Mesendoderm (in vitro differentiated cells): ENCODE results near the gene IGSF22.
A peak's percentile ranks its signal among the peaks of the same experiment; 100 is the strongest.

Experiments used
- DNase-seq: peaks from one replicate; pipeline ENCODE4 v3.0.0; 2013
- H2AK5ac ChIP-seq: 2 replicates; pipeline ENCODE4 v1.6.1; 2013; ENCODE audit warnings: low read length, inconsistent platforms
- H2BK120ac ChIP-seq: 2 replicates; pipeline ENCODE4 v1.6.1; 2013; ENCODE audit warnings: low read depth, mild to moderate bottlenecking, low read length, moderate library complexity, mixed read lengths
- H2BK15ac ChIP-seq: replicated peaks from 2 replicates; pipeline ENCODE4 v1.6.1; 2013; ENCODE audit warnings: low read depth, mild to moderate bottlenecking, moderate library complexity
- H2BK5ac ChIP-seq: 2 replicates; pipeline ENCODE4 v1.6.1; 2013; ENCODE audit warnings: low read length, inconsistent platforms
- H3K18ac ChIP-seq: 2 replicates; pipeline ENCODE4 v1.6.1; 2013; ENCODE audit warnings: mild to moderate bottlenecking, low read length, mixed read lengths
- H3K23ac ChIP-seq: one replicate; pipeline ENCODE4 v1.6.1; 2013; ENCODE audit warnings: low read length
- H3K27ac ChIP-seq: 2 replicates; pipeline ENCODE4 v1.5.1; 2013; ENCODE audit warnings: low read depth, mild to moderate bottlenecking, inconsistent platforms, low read length, moderate library complexity
- H3K27me3 ChIP-seq: 2 replicates; pipeline ENCODE4 v1.6.1; 2013; ENCODE audit warnings: low read length, control low read depth, mild to moderate bottlenecking, inconsistent platforms; ENCODE audit not compliant: insufficient read depth, poor library complexity
- H3K36me3 ChIP-seq: 2 replicates; pipeline ENCODE4 v1.6.1; 2013; ENCODE audit warnings: low read length, inconsistent platforms; ENCODE audit not compliant: control insufficient read depth, insufficient read depth
- H3K4ac ChIP-seq: one replicate; pipeline ENCODE4 v1.6.1; 2013; ENCODE audit warnings: low read depth, mild to moderate bottlenecking, low read length, moderate library complexity
- H3K4me1 ChIP-seq: 2 replicates; pipeline ENCODE4 v1.6.1; 2013; ENCODE audit warnings: low read depth, low read length, inconsistent platforms; ENCODE audit not compliant: control insufficient read depth
- H3K4me2 ChIP-seq: 2 replicates; pipeline ENCODE4 v1.6.1; 2013; ENCODE audit warnings: low read length
- H3K4me3 ChIP-seq: 2 replicates; pipeline ENCODE4 v1.5.1; 2013; ENCODE audit warnings: mild to moderate bottlenecking, low read length
- H3K56ac ChIP-seq: one replicate; pipeline ENCODE4 v1.6.1; 2013; ENCODE audit warnings: low read length
- H3K79me1 ChIP-seq: 2 replicates; pipeline ENCODE4 v1.6.1; 2013; ENCODE audit warnings: low read length, inconsistent platforms
- H3K79me2 ChIP-seq: 2 replicates; pipeline ENCODE4 v1.6.1; 2013; ENCODE audit warnings: mild to moderate bottlenecking, low read length; ENCODE audit not compliant: control insufficient read depth, insufficient read depth
- H3K9ac ChIP-seq: 2 replicates; pipeline ENCODE4 v1.6.1; 2013; ENCODE audit warnings: low read length, inconsistent platforms
- H4K5ac ChIP-seq: one replicate; pipeline ENCODE4 v1.6.1; 2013; ENCODE audit warnings: low read length
- H4K8ac ChIP-seq: one replicate; pipeline ENCODE4 v1.6.1; 2013; ENCODE audit warnings: low read depth, mild to moderate bottlenecking, control low read depth, low read length, moderate library complexity
- WGBS: extraction: QIAGEN DNeasy Blood & Tissue Kit; methylation state at CpG from one replicate; pipeline ENCODE4 v1.1.7; 2013; ENCODE audit warnings: low lambda C conversion rate, missing lambda C conversion rate; ENCODE audit not compliant: insufficient coverage; ENCODE audit errors: extremely low coverage; 5-methylcytosine and 5-hydroxymethylcytosine counted together

The IGSF22 gene

DNA sequence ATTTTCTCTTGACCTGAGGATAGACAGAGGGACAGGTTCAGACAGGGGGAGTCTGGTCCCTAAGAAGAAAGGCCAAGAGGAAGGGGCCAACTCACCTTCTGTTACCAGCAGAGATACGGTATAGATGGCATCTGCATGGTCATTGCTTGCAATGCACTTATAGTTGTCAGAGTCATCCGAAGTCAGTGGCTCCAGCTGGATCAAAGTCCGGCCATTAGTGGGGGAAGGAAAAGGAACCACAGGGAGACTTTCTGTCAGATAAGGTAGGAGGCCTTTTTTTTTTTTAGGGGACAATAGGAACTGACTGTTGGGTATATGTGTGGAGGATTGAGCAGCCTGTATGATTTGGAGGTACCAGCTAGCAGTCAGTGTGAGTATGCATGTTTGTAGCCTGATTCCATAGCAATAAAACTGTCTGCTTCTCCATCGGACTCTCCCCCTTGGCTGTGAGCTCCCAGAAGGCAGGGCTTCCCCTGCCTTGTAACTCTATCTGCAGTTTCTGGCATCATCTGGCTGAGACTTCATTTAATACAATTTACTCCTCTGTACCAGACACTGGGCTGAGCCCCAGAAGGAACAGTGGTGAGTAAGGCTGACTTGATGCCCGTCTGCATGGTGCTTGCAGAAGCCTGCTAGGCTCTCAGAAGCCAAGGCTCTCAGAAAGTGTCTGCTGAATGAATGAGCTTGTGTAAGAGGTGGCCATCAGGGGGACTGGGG, 5.7 kb downstream of the IGSF22 start:
- no peak overlapping the region for H4K8ac ChIP-seq
- no peak overlapping the region for H3K4me3 ChIP-seq
- H4K5ac ChIP-seq, result no peak overlapping the region
- no peak overlapping the region for H3K4me2 ChIP-seq
- no peaks in the 10 kb centered on the region for H3K4me1 ChIP-seq
- no peak overlapping the region for H3K18ac ChIP-seq
- H3K27ac ChIP-seq, result no peak overlapping the region
- no peak overlapping the region for H2BK5ac ChIP-seq
- WGBS, result no CpG with 5 or more reads among the region's 5 CpGs
- H3K56ac ChIP-seq, result peak overlapping the region; percentile 83
- no peak overlapping the region for H3K4ac ChIP-seq
- H3K9ac ChIP-seq, result peak overlapping the region; percentile 72
- no peak overlapping the region for H2BK15ac ChIP-seq
- no peaks in the 10 kb centered on the region for H3K79me2 ChIP-seq
- no peak overlapping the region for H2BK120ac ChIP-seq
- H3K23ac ChIP-seq, result no peak overlapping the region
- H3K79me1 ChIP-seq, result no peaks in the 10 kb centered on the region
- DNase-seq, result no peak
- no peaks in the 10 kb centered on the region for H3K27me3 ChIP-seq
- H2AK5ac ChIP-seq, result no peak overlapping the region
- no peaks in the 10 kb centered on the region for H3K36me3 ChIP-seq

DNA sequence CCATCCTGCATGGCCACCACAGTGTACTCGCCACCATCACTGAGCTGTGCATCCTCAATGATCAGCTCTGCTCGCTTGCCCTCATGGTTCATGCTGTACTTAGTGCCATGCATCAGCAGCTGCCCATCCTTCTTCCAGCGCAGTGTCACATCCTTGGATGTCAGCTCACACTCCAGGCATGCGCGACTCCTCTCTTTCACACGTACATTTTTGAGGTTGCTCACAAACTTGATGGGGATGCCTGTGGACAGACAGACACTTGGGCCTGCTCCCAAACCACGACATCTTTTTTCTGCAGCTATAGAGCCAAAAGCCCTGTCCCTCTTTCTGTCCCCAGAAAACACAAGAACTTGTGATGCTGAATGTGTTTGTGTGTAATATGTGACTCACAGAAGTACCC, 10.5 kb downstream of the IGSF22 start:
- Histone ChIP-seq H3K4me1 (no peaks in the 10 kb centered on the region), H2BK120ac (no peak overlapping the region), H3K4me2 (no peak overlapping the region), H3K56ac (no peak overlapping the region), H3K79me1 (no peaks in the 10 kb centered on the region), H3K79me2 (no peaks in the 10 kb centered on the region), H2BK15ac (no peak overlapping the region), H3K36me3 (no peaks in the 10 kb centered on the region), H4K5ac (no peak overlapping the region), H3K9ac (no peak overlapping the region), H2BK5ac (no peak overlapping the region), H3K4me3 (no peak overlapping the region), H4K8ac (no peak overlapping the region), H3K23ac (peak overlapping the region; percentile 45), H3K4ac (no peak overlapping the region), H3K27me3 (no peaks in the 10 kb centered on the region), H3K27ac (no peak overlapping the region), H3K18ac (no peak overlapping the region), H2AK5ac (no peak overlapping the region)
- no CpG with 5 or more reads among the region's 7 CpGs for WGBS
- DNase-seq, result no peak

DNA sequence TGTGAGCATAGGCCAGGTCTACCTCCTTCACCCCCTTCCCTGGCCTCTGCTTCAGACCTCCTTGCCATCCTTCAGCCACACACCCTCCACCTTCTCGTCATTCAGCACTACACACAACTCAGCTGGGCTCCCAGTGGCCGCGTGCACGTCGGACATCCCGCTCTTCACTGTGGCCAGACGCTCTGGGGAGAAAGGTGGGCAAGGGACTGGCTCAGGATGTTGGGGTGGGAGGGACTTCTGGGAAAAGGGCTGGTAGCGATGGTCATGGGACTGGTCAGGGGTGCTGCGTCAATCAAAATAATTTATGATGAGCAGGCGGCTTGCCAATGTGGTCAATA, 11.6 kb downstream of the IGSF22 start:
- WGBS, result no CpG with 5 or more reads among the region's 10 CpGs
- no peak for DNase-seq
- no peaks in the 10 kb centered on the region for H3K27me3 ChIP-seq

DNA sequence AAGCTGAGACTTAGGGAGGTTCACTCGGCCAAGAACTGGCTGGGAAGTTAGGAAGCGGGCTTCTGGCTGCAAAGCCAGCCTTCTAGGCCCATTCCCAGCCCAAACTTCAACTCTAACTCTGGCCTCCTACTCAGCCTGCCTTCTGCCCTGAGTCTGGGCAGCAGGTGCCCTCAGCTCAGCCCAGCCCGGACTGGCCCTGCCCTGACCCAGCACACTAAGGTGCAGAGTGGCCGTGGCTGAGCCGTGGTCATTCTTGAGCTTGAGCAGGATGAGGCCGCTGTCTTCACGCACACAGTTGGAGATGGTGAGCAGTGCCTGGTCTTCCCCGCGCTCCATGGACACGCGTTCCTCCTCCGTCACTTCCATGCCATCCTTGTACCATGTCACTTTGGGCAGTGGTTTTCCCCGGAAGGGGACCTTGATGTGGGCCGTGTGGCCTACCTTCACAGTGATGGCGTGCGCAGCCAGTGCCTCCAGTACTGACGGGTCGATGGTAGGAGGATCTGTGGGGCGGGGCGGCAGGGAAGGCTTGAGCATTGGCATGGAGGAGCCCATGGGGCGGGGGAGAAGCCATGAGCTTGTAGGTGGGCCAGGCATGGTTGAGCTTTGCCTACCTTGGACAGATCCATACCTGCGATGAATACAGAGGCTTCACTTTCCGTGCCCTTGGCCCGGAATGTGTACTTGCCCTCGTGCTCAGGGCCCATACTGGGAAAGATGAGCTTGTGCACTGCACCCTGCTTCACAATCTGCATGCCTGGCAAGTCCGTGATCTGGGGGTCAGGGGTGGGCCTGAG, 12.1 kb downstream of the IGSF22 start:
- no peak overlapping the region for H3K4me2 ChIP-seq
- no peak for DNase-seq
- no peak overlapping the region for H3K4ac ChIP-seq
- no peak overlapping the region for H3K27ac ChIP-seq
- H2BK5ac ChIP-seq, result no peak overlapping the region
- WGBS, result no CpG with 5 or more reads among the region's 26 CpGs
- no peak overlapping the region for H4K5ac ChIP-seq
- H2AK5ac ChIP-seq, result no peak overlapping the region
- no peak overlapping the region for H3K56ac ChIP-seq
- no peak overlapping the region for H2BK15ac ChIP-seq
- no peak overlapping the region for H3K4me3 ChIP-seq
- no peaks in the 10 kb centered on the region for H3K4me1 ChIP-seq
- H2BK120ac ChIP-seq, result no peak overlapping the region
- H3K36me3 ChIP-seq, result no peaks in the 10 kb centered on the region
- H3K27me3 ChIP-seq, result no peaks in the 10 kb centered on the region
- no peak overlapping the region for H3K23ac ChIP-seq
- H3K18ac ChIP-seq, result no peak overlapping the region
- no peak overlapping the region for H4K8ac ChIP-seq
- H3K79me1 ChIP-seq, result no peaks in the 10 kb centered on the region
- H3K9ac ChIP-seq, result no peak overlapping the region
- no peaks in the 10 kb centered on the region for H3K79me2 ChIP-seq

More for the DNA sequence above, 11.6 kb downstream of the IGSF22 start:
- Histone ChIP-seq H3K9ac (no peak overlapping the region), H2BK120ac (no peak overlapping the region), H3K23ac (no peak overlapping the region), H3K79me2 (no peaks in the 10 kb centered on the region), H2AK5ac (no peak overlapping the region), H3K18ac (no peak overlapping the region), H3K4ac (no peak overlapping the region), H3K4me1 (no peaks in the 10 kb centered on the region), H3K36me3 (no peaks in the 10 kb centered on the region), H3K4me3 (no peak overlapping the region), H3K79me1 (no peaks in the 10 kb centered on the region), H3K56ac (no peak overlapping the region), H4K5ac (no peak overlapping the region), H4K8ac (no peak overlapping the region), H3K27ac (no peak overlapping the region), H2BK15ac (no peak overlapping the region), H2BK5ac (no peak overlapping the region), H3K4me2 (no peak overlapping the region)

DNA sequence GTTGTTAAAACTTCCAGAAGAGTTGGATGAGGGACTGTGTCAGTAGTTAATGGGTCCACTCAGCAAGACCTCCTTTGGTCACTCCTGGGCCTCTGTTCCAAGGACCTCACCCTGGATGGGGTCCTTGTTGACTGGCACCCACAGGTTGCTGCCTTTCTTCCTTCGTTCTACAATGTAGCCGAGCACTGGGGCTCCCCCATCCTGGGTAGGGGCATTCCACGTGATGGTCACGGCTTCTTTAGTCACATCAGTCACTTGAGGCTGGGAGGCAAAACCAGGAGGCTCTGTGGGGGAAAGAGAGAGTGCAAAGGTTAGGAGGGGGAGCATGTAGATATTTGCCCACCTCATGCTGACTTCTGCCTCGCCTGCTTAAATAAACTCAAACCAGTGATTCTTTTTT, 15.4 kb downstream of the IGSF22 start:
- Histone ChIP-seq H2BK120ac (no peak overlapping the region), H3K9ac (no peak overlapping the region), H4K5ac (no peak overlapping the region), H4K8ac (no peak overlapping the region), H2BK5ac (no peak overlapping the region), H2AK5ac (no peak overlapping the region), H3K4me3 (no peak overlapping the region), H3K4me2 (no peak overlapping the region), H3K79me2 (no peaks in the 10 kb centered on the region), H3K79me1 (no peaks in the 10 kb centered on the region), H3K27ac (no peak overlapping the region), H3K27me3 (no peaks in the 10 kb centered on the region), H2BK15ac (no peak overlapping the region), H3K36me3 (no peaks in the 10 kb centered on the region), H3K4ac (no peak overlapping the region), H3K4me1 (no peaks in the 10 kb centered on the region), H3K23ac (no peak overlapping the region), H3K56ac (no peak overlapping the region), H3K18ac (no peak overlapping the region)
- WGBS, result no CpG with 5 or more reads among the region's 5 CpGs
- no peak for DNase-seq
